ENCODE data around the gene SESTD1. TPM values are rescaled to one million over a fixed set of nuclear protein-coding genes. Genes with fewer than 3 reads are reported as not detected.

SESTD1 gene
- total and polyA plus RNA-seq, 7 donors, result 4.2 to 20.2 (median 15.1) TPM

DNA sequence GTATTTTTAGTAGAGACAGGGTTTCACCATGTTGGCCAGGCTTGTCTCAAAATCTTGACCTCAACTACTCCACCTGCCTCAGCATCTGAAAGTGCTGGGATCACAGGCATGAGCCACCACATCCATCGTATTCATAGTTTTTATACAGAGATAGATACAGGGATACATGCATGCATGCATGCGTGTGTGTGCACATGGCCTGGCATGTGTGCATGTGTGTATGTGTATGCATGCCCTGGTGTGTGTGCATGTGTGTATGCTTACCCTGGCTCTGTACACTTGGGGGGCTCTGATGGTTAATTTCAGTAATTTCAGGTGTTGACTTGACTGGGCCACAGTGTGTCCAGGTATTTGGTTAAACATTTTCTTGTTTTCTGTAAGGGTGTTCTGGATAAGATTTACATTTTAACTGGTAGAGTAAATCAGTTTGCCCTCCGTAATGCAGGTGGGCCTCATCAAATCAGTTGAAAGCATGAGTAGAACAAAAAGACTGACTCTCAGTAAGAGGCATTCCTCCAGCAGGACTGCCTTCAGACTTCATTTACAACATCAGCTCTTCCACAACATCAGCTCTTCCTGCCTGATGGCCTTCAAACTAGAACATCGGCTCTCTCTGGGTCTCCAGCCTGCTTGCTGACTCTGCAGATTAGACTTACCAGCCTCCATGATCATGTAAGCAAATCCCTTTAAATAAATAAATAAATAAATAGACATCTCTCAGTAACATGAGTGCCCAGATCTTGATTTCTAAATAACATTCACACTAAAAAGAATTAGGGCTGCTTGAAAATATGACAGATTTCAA lies 30.8 kb downstream of the SESTD1 start:
- Histone ChIP-seq H3K4me1 (peaks cover 25% of the 10 kb centered on the region), H3K27me3 (ENCODE audit: insufficient read depth in 3 of 3, low read length in 2 of 3) (no peaks in the 10 kb centered on the region), H3K27ac (no peak overlapping the region), H3K9me3 (no peaks in the 10 kb centered on the region), H3K36me3 (ENCODE audit: insufficient read depth in 1 of 2, low read depth in 1 of 2) (no peaks in the 10 kb centered on the region), H3K4me3 (no peak overlapping the region)
- 94 to 99% (median 97%) methylated on average over 4 of the region's 4 CpGs for WGBS, 3 donors
- ATAC-seq (no peak), DNase-seq (no peak)
- intact Hi-C loops (cut with DNase I), result no loop called here
- TF ChIP-seq CTCF (IDR thresholded peaks at IDR 0.05), result no peak

DNA sequence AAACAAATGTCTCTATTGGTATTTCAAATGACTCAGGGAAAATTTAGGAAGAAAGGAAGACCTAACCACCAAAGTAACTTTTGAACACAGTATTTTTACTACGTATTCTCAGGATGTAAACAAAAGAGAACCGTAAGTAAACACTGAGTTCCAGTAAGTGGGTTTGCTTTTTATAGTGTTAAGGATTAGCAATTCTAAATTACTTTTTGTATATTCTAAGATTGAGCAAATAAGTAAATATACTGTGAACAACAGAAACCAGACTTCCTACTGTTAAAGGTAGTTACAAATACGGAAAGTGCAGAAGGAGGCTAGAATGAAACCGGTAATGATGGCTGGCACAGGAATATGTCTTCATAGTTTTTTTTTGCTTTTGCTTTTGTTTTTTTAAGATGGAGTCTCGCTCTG lies 31.5 kb downstream of the SESTD1 start:
- Histone ChIP-seq H3K4me1 (peaks cover 18% of the 10 kb centered on the region), H3K9me3 (no peaks in the 10 kb centered on the region), H3K36me3 (ENCODE audit: insufficient read depth in 1 of 2, low read depth in 1 of 2) (no peaks in the 10 kb centered on the region), H3K27me3 (ENCODE audit: insufficient read depth in 3 of 3, low read length in 2 of 3) (no peaks in the 10 kb centered on the region), H3K27ac (no peak overlapping the region), H3K4me3 (no peak overlapping the region)
- ATAC-seq, result no peak
- intact Hi-C loops (cut with DNase I), result no loop called here
- WGBS, 3 donors, result 94 to 98% (median 94%) methylated on average over 5 of the region's 5 CpGs
- DNase-seq, result no peak
- TF ChIP-seq CTCF (IDR thresholded peaks at IDR 0.05), result no peak

- Histone ChIP-seq H3K36me3 (ENCODE audit: insufficient read depth in 1 of 2, low read depth in 1 of 2) (no peaks in the 10 kb centered on the region), H3K4me3 (no peak overlapping the region), H3K27ac (no peak overlapping the region), H3K27me3 (ENCODE audit: insufficient read depth in 3 of 3, low read length in 2 of 3) (no peaks in the 10 kb centered on the region), H3K4me1 (peaks cover 17% of the 10 kb centered on the region), H3K9me3 (no peaks in the 10 kb centered on the region)
- ATAC-seq, result peak in 1 of 4 donors; percentile 30
- TF ChIP-seq CTCF (IDR thresholded peaks at IDR 0.05), result no peak
- intact Hi-C loops (cut with DNase I), result loop anchor here (10.0 kb wide), 2 partner anchors 198 to 518 kb away; no protein-coding TSS in a partner anchor
- no peak for DNase-seq
Measured at GRCh38 chr2:179226961-179227259, 37.7 kb downstream of the SESTD1 start.

DNA sequence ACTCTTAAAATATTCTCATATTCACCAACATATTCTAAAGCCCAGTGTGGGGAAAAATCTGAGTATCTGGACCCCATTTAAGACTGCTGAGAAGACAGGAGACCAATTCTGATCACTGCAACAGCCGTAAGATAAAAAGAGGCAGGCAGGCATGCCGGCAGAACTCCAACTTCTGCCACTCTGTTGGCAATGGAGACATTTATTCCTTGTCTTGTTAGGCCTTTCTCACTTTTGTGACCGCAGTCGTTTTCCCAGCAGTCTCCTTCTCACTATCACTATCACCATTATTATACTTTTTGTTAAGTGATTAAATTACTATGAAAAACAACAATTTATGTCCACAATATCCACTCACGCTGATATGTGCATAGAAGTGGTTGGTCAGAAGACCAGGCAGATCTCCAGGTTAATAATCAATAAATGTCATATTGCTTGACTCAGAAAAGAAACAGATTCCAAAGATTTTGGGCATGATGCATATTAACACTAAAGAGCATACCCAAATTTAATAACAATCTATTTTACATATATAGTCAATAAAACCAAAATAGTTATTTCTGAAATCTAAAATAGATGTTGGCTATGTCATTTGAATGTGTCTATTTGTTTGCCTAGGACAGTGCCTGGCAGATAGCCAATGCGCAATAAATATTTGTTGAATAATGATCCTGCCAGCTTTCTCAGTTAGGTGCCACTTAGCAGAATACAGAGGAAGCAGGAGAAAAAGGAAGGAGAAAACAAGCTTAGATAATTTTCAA lies 38.2 kb downstream of the SESTD1 start:
- ATAC-seq (peak in 1 of 4 donors; percentile 55), DNase-seq (no peak)
- intact Hi-C loops (cut with DNase I), result loop anchor here (10.0 kb wide), 2 partner anchors 198 to 518 kb away; no protein-coding TSS in a partner anchor
- H3K4me3 ChIP-seq, result no peak overlapping the region
- H3K9me3 ChIP-seq, result no peaks in the 10 kb centered on the region
- peaks cover 17% of the 10 kb centered on the region for H3K4me1 ChIP-seq
- TF ChIP-seq CTCF (IDR thresholded peaks at IDR 0.05), result no peak
- H3K27ac ChIP-seq, result no peak overlapping the region
- 44 to 65% (median 52%) methylated on average over 6 of the region's 6 CpGs for WGBS, 3 donors
- no peaks in the 10 kb centered on the region for H3K36me3 ChIP-seq (ENCODE audit: insufficient read depth in 1 of 2, low read depth in 1 of 2)
- no peaks in the 10 kb centered on the region for H3K27me3 ChIP-seq (ENCODE audit: insufficient read depth in 3 of 3, low read length in 2 of 3)
